ENCODE measurements around the gene CFAP61. TPM values are rescaled to one million over a fixed set of nuclear protein-coding genes. Genes with fewer than 3 reads are reported as not detected.

The CFAP61 gene
- total and polyA plus RNA-seq, 2 donors from 2014 or later: 0.58 to 2.6 TPM

DNA sequence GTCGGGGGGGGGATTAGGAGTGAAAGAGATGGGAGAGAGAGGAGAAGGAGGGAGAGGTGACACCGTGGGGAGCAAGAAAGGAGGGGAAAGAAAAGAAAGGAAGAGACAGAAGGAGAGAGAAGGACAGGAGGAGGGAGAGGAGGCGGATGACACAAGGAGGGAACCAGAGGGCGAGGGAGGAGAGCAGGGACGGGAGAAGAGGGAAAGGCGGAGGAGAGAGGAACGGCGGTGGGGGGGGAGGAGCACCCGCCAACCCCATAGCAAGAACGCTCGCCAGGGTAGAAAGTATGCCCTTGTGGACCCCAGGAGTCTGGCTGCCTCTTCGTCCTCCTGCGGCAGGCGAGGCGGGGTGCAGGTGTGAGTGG, 311.1 kb downstream of the CFAP61 start:
- FAIRE-seq (no peak), DNase-seq (peak in 1 of 5 donors; percentile 49)
- H3K9me3 ChIP-seq (ENCODE audit: control insufficient read depth in 2 of 3, insufficient read depth in 1 of 3, low read length in 3 of 3): no peaks in the 10 kb centered on the region
- intact Hi-C loops (cut with DNase I): no loop called here
- no peak overlapping the region for H3K4me3 ChIP-seq (ENCODE audit: low read length in 3 of 3)
- no peak overlapping the region for H3K27ac ChIP-seq (ENCODE audit: low read depth in 2 of 2, low read length in 2 of 2)
- no peaks in the 10 kb centered on the region for H3K36me3 ChIP-seq (ENCODE audit: control insufficient read depth in 2 of 3, insufficient read depth in 3 of 3, low read length in 3 of 3)
- H3K4me1 ChIP-seq (ENCODE audit: control insufficient read depth in 2 of 3, insufficient read depth in 2 of 3, low read depth in 1 of 3, low read length in 3 of 3): peaks cover 0 to 4% (median 0%) of the 10 kb centered on the region in 3 donors
- peaks cover 51% of the 10 kb centered on the region for H3K27me3 ChIP-seq (ENCODE audit: control insufficient read depth, insufficient read depth, low read length)
- no peak overlapping the region for H3K9ac ChIP-seq (ENCODE audit: low read length in 3 of 3)
- TF ChIP-seq CTCF (IDR thresholded peaks at IDR 0.05; ENCODE audit: borderline replicate concordance, extremely low read depth, insufficient read depth): no peak

DNA sequence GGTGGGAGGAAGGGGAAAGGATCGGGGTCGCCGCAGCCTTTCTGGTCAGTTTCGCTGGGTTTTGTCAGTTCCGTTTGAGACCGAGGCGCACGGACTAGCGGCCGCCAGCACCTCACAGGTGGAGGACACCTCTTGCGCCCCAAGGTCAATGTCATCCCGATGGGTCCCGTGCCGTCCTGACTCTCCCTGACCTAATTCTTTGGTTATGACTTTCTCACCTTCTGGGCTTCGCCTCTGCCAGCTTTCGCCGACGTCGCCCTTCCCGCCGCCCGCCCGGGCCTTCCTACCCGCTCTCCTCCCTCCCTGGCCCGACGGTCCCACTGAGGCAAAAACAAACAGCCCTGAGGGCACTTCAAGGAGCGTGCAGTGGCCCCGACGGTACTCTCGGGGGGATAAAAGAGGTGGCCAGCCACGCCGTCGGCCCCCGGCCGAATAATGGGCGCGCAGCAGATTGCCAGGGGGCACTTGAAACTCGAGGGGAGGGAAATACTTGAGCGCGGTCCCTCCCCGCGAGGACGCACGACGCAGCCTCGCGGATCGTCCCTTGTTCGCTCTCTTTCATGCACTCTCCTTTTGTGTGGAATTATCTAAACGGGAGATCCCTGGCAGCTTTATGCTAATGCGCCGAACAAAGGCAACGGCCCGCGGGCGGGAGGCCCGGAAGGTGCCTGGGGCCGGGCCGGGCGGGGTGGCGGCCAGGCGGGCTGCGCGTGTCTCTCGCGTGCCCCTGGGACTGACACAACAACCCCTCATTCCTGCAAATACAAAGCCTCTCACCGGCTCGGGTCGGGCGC, 311.7 kb downstream of the CFAP61 start:
- Histone ChIP-seq H3K4me3 (ENCODE audit: low read length in 3 of 3) (no peak overlapping the region), H3K27ac (ENCODE audit: low read depth in 2 of 2, low read length in 2 of 2) (no peak overlapping the region), H3K36me3 (ENCODE audit: control insufficient read depth in 2 of 3, insufficient read depth in 3 of 3, low read length in 3 of 3) (no peaks in the 10 kb centered on the region), H3K9me3 (ENCODE audit: control insufficient read depth in 2 of 3, insufficient read depth in 1 of 3, low read length in 3 of 3) (no peaks in the 10 kb centered on the region), H3K4me1 (ENCODE audit: control insufficient read depth in 2 of 3, insufficient read depth in 2 of 3, low read depth in 1 of 3, low read length in 3 of 3) (peaks cover 0 to 6% (median 0%) of the 10 kb centered on the region in 3 donors), H3K9ac (ENCODE audit: low read length in 3 of 3) (no peak overlapping the region), H3K27me3 (ENCODE audit: control insufficient read depth, insufficient read depth, low read length) (peaks cover 51% of the 10 kb centered on the region)
- intact Hi-C loops (cut with DNase I): no loop called here
- peak in 1 of 5 donors; percentile 54 for DNase-seq
- no peak for FAIRE-seq
- TF ChIP-seq CTCF (IDR thresholded peaks at IDR 0.05; ENCODE audit: borderline replicate concordance, extremely low read depth, insufficient read depth): no peak

GRCh38 chr20:20364593-20365479, 312.5 kb downstream of the CFAP61 start:
- TF ChIP-seq CTCF (IDR thresholded peaks at IDR 0.05; ENCODE audit: borderline replicate concordance, extremely low read depth, insufficient read depth): no peak
- no peak overlapping the region for H3K9ac ChIP-seq (ENCODE audit: low read length in 3 of 3)
- H3K27me3 ChIP-seq (ENCODE audit: control insufficient read depth, insufficient read depth, low read length): peaks cover 53% of the 10 kb centered on the region
- no peaks in the 10 kb centered on the region for H3K9me3 ChIP-seq (ENCODE audit: control insufficient read depth in 2 of 3, insufficient read depth in 1 of 3, low read length in 3 of 3)
- DNase-seq (peak in 1 of 5 donors; percentile 51), FAIRE-seq (no peak)
- no peak overlapping the region for H3K27ac ChIP-seq (ENCODE audit: low read depth in 2 of 2, low read length in 2 of 2)
- no peak overlapping the region for H3K4me3 ChIP-seq (ENCODE audit: low read length in 3 of 3)
- H3K4me1 ChIP-seq (ENCODE audit: control insufficient read depth in 2 of 3, insufficient read depth in 2 of 3, low read depth in 1 of 3, low read length in 3 of 3): peaks cover 0 to 11% (median 0%) of the 10 kb centered on the region in 3 donors
- intact Hi-C loops (cut with DNase I): no loop called here
- H3K36me3 ChIP-seq (ENCODE audit: control insufficient read depth in 2 of 3, insufficient read depth in 3 of 3, low read length in 3 of 3): no peaks in the 10 kb centered on the region

All from kidney (tissue), 14 donors.